Astrocyte of the spinal cord (primary cell): ENCODE results near the gene MACROD2.

Experiments used
- DNase-seq: peaks from one replicate; pipeline ENCODE4 v3.0.0; 2011; ENCODE audit warnings: low read depth, low spot score
- H3K4me3 ChIP-seq: 2 replicates; pipeline ENCODE4 v1.5.1; 2011; ENCODE audit warnings: low read depth, mild to moderate bottlenecking, low read length, moderate library complexity
- CTCF ChIP-seq: IDR thresholded peaks from 2 replicates; pipeline ENCODE4 v1.5.1; 2012; ENCODE audit warnings: low read depth, mild to moderate bottlenecking, low read length, inconsistent platforms
- in situ Hi-C: cut with HindIII; loops from 2 replicates; pipeline ENCODE4 v1.10.0; 2017; ENCODE audit warnings: low sequenced_read_pairs

MACROD2 gene

GRCh38 chr20:15582146-15582760 lies 1586.9 kb downstream of the MACROD2 start:
- DNase-seq = peak; percentile 5
- in situ Hi-C loops = no loop called here
- H3K4me3 ChIP-seq = no peak overlapping the region
- no peak for TF ChIP-seq CTCF

- no peak for TF ChIP-seq CTCF
- no peak for DNase-seq
- in situ Hi-C loops = no loop called here
- H3K4me3 ChIP-seq = no peak overlapping the region
Observed at GRCh38 chr20:15584507-15584906, 1589.2 kb downstream of the MACROD2 start.

- H3K4me3 ChIP-seq = no peak overlapping the region
- in situ Hi-C loops = no loop called here
- no peak for DNase-seq
- TF ChIP-seq CTCF = no peak
Observed at GRCh38 chr20:15593081-15593480, 1597.8 kb downstream of the MACROD2 start.

GRCh38 chr20:15594158-15594695 lies 1598.9 kb downstream of the MACROD2 start:
- in situ Hi-C loops = no loop called here
- DNase-seq = no peak
- H3K4me3 ChIP-seq = no peak overlapping the region
- no peak for TF ChIP-seq CTCF

GRCh38 chr20:15596220-15596890 lies 1601.0 kb downstream of the MACROD2 start:
- no peak for TF ChIP-seq CTCF
- H3K4me3 ChIP-seq = no peak overlapping the region
- no peak for DNase-seq
- in situ Hi-C loops = no loop called here

- in situ Hi-C loops = no loop called here
- DNase-seq = no peak
- TF ChIP-seq CTCF = no peak
- H3K4me3 ChIP-seq = no peak overlapping the region
Observed at GRCh38 chr20:15597306-15597705, 1602.0 kb downstream of the MACROD2 start.
